IMR-90 (cell line): ENCODE data around the gene ATF5. TPM values are rescaled to one million over a fixed set of nuclear protein-coding genes. Genes with fewer than 3 reads are reported as not detected.

ENCODE experiments used
- ATAC-seq: fragments of 200-7000 bp; cut with Tn5 transposase; 2 replicates; pipeline ENCODE4 v1.9.1; 2020; ENCODE audit warnings: low read depth, mild to moderate bottlenecking, moderate library complexity
- BruUV-seq: library from RNA; stranded (reverse); fragments of 400-500 nt; replicated peaks from 2 replicates; lab custom pipeline; 2021; lab: Mats Ljungman, UMichigan
- CTCF ChIA-PET: fragments of 300-600 bp; formaldehyde crosslinking; extraction: SDS; loops from one replicate; lab custom pipeline; 2021; ENCODE audit warnings: antibody characterized with exemption; lab: Yijun Ruan, JAX
- POLR2A ChIA-PET: fragments of 300-600 bp; sonication (Branson Sonifier 250); formaldehyde crosslinking; loops from one replicate; lab custom pipeline; 2022; ENCODE audit warnings: antibody characterized with exemption; ENCODE audit not compliant: unreplicated experiment; lab: Charles Lee
- DNase-seq: peaks from one replicate; pipeline ENCODE4 v3.0.0; 2013
- H2AFZ ChIP-seq: replicated peaks from 2 replicates; pipeline ENCODE3; 2013; ENCODE audit warnings: low read length, mild to moderate bottlenecking; ENCODE audit not compliant: poor library complexity
- H2AK5ac ChIP-seq: 2 replicates; pipeline ENCODE4 v1.6.1; 2013; ENCODE audit warnings: low read depth, low read length, inconsistent platforms
- H2AK9ac ChIP-seq: replicated peaks from 2 replicates; pipeline ENCODE3; 2013; ENCODE audit warnings: mild to moderate bottlenecking, low read depth, low read length, moderate library complexity; ENCODE audit not compliant: poor library complexity
- H2BK120ac ChIP-seq: 2 replicates; pipeline ENCODE4 v1.6.1; 2013; ENCODE audit warnings: low read depth, low read length, inconsistent platforms
- H2BK15ac ChIP-seq: 3 replicates; pipeline ENCODE4 v1.6.1; 2013; ENCODE audit warnings: low read depth, low read length, inconsistent platforms
- H2BK20ac ChIP-seq: 2 replicates; pipeline ENCODE4 v1.6.1; 2013; ENCODE audit warnings: low read depth, mild to moderate bottlenecking, inconsistent platforms, low read length, moderate library complexity
- H2BK5ac ChIP-seq: 2 replicates; pipeline ENCODE4 v1.6.1; 2013; ENCODE audit warnings: mild to moderate bottlenecking, low read depth, low read length, inconsistent platforms; ENCODE audit not compliant: poor library complexity, severe bottlenecking
- H3K14ac ChIP-seq: replicated peaks from 2 replicates; pipeline ENCODE4 v1.6.1; 2013; ENCODE audit warnings: low read depth, low read length, inconsistent platforms
- H3K18ac ChIP-seq: 2 replicates; pipeline ENCODE4 v1.6.1; 2013; ENCODE audit warnings: low read depth, low read length, control low read depth
- H3K23ac ChIP-seq: 2 replicates; pipeline ENCODE4 v1.6.1; 2013; ENCODE audit warnings: low read depth, low read length, inconsistent platforms
- H3K27ac ChIP-seq: 2 replicates; pipeline ENCODE4 v1.5.1; 2013; ENCODE audit warnings: mild to moderate bottlenecking, control low read depth, low read length; ENCODE audit not compliant: insufficient read depth
- H3K27me3 ChIP-seq: 2 replicates; pipeline ENCODE4 v1.6.1; 2013; ENCODE audit warnings: low read length; ENCODE audit not compliant: control insufficient read depth, insufficient read depth
- H3K36me3 ChIP-seq: 2 replicates; pipeline ENCODE4 v1.6.1; 2013; ENCODE audit warnings: low read length, mixed read lengths; ENCODE audit not compliant: control insufficient read depth, insufficient read depth
- H3K4ac ChIP-seq: 2 replicates; pipeline ENCODE4 v1.6.1; 2013; ENCODE audit warnings: low read depth, low read length, inconsistent platforms
- H3K4me1 ChIP-seq: 2 replicates; pipeline ENCODE4 v1.6.1; 2013; ENCODE audit warnings: low read length, mixed read lengths; ENCODE audit not compliant: control insufficient read depth, insufficient read depth
- H3K4me2 ChIP-seq: 2 replicates; pipeline ENCODE4 v1.6.1; 2013; ENCODE audit warnings: low read depth, mild to moderate bottlenecking, control low read depth, low read length, moderate library complexity
- H3K4me3 ChIP-seq: 2 replicates; pipeline ENCODE4 v1.5.1; 2013; ENCODE audit warnings: low read depth, mild to moderate bottlenecking, control low read depth, low read length, moderate library complexity; ENCODE audit not compliant: insufficient read depth
- H3K56ac ChIP-seq: 2 replicates; pipeline ENCODE4 v1.6.1; 2013; ENCODE audit warnings: low read length, inconsistent platforms; ENCODE audit not compliant: insufficient read depth; ENCODE audit errors: extremely low read depth
- H3K79me1 ChIP-seq, 2 experiments: 2 replicates each; pipeline ENCODE4 v1.6.1; 2013; ENCODE audit warnings: low read length in 2 of 2, inconsistent platforms in 1 of 2, low read depth in 1 of 2
- H3K9ac ChIP-seq: 2 replicates; pipeline ENCODE4 v1.6.1; 2013; ENCODE audit warnings: low read depth, low read length, control low read depth
- H3K9me1 ChIP-seq: 2 replicates; pipeline ENCODE4 v1.6.1; 2013; ENCODE audit warnings: low read length, inconsistent platforms; ENCODE audit not compliant: insufficient read depth
- H3K9me3 ChIP-seq: 2 replicates; pipeline ENCODE4 v1.6.1; 2013; ENCODE audit warnings: low read length; ENCODE audit not compliant: control insufficient read depth, insufficient read depth
- H4K20me1 ChIP-seq: 2 replicates; pipeline ENCODE4 v1.6.1; 2013; ENCODE audit warnings: low read length, inconsistent platforms; ENCODE audit not compliant: insufficient read depth
- H4K5ac ChIP-seq: 2 replicates; pipeline ENCODE4 v1.6.1; 2013; ENCODE audit warnings: mild to moderate bottlenecking, low read depth, low read length, control low read depth
- H4K8ac ChIP-seq, 2 experiments: 2 replicates each; pipeline ENCODE4 v1.6.1; 2013; ENCODE audit warnings: low read depth in 2 of 2, low read length in 2 of 2, control low read depth in 1 of 2, inconsistent platforms in 1 of 2
- H4K91ac ChIP-seq: 2 replicates; pipeline ENCODE4 v1.6.1; 2013; ENCODE audit warnings: low read depth, low read length, inconsistent platforms; ENCODE audit not compliant: insufficient read depth
- BHLHE40 ChIP-seq: fragments of 150-350 bp; IDR thresholded peaks from 2 replicates; pipeline ENCODE4 v1.6.1; 2016; ENCODE audit warnings: mild to moderate bottlenecking, low read depth, low read length
- CEBPB ChIP-seq: IDR thresholded peaks from 2 replicates; pipeline ENCODE4 v1.6.1; 2012; ENCODE audit warnings: low read depth, low read length, improper control_type of control experiment
- CHD1 ChIP-seq: IDR thresholded peaks from 2 replicates; pipeline ENCODE4 v1.6.1; 2012; ENCODE audit warnings: low read depth, low read length, improper control_type of control experiment
- CTCF ChIP-seq: conservative IDR thresholded peaks from 2 replicates; pipeline ENCODE4 v1.5.1; 2012; ENCODE audit warnings: mild to moderate bottlenecking, low read depth, low read length, improper control_type of control experiment
- ELK1 ChIP-seq: fragments of 150-350 bp; IDR thresholded peaks from 2 replicates; pipeline ENCODE4 v1.6.1; 2016; ENCODE audit warnings: low read depth, mild to moderate bottlenecking, low read length, moderate library complexity, borderline replicate concordance
- FOS ChIP-seq: fragments of 150-350 bp; IDR thresholded peaks from 2 replicates; pipeline ENCODE4 v1.6.1; 2016; ENCODE audit warnings: low read depth, low read length
- MAFK ChIP-seq: IDR thresholded peaks from 2 replicates; pipeline ENCODE4 v1.6.1; 2012; ENCODE audit warnings: low read depth, low read length, improper control_type of control experiment
- MAZ ChIP-seq: IDR thresholded peaks from 2 replicates; pipeline ENCODE4 v1.6.1; 2012; ENCODE audit warnings: low read depth, mild to moderate bottlenecking, low read length, improper control_type of control experiment, moderate library complexity, borderline replicate concordance
- NFE2L2 ChIP-seq: fragments of 150-350 bp; IDR thresholded peaks from 2 replicates; pipeline ENCODE4 v1.6.1; 2016; ENCODE audit warnings: low read depth, mild to moderate bottlenecking, low read length
- POLR2A ChIP-seq: IDR thresholded peaks from 2 replicates; pipeline ENCODE4 v1.6.1; 2012; ENCODE audit warnings: mild to moderate bottlenecking, low read depth, low read length
- RAD21 ChIP-seq: IDR thresholded peaks from 2 replicates; pipeline ENCODE4 v1.6.1; 2012; ENCODE audit warnings: low read length, improper control_type of control experiment
- RCOR1 ChIP-seq: IDR thresholded peaks from 2 replicates; pipeline ENCODE4 v1.6.1; 2012; ENCODE audit warnings: mild to moderate bottlenecking, low read length, improper control_type of control experiment; ENCODE audit not compliant: insufficient replicate concordance
- RFX5 ChIP-seq: IDR thresholded peaks from 2 replicates; pipeline ENCODE4 v1.8.0; 2012; ENCODE audit warnings: low read depth, mild to moderate bottlenecking, low read length, moderate library complexity
- SMC3 ChIP-seq: fragments of 150-350 bp; IDR thresholded peaks from 2 replicates; pipeline ENCODE4 v1.6.1; 2016; ENCODE audit warnings: low read depth, mild to moderate bottlenecking, antibody characterized with exemption, low read length, moderate library complexity
- USF2 ChIP-seq: fragments of 150-350 bp; IDR thresholded peaks from 2 replicates; pipeline ENCODE4 v1.6.1; 2017; ENCODE audit warnings: mild to moderate bottlenecking, antibody characterized with exemption, low read length, low read depth
- whole genome bisulfite sequencing, 2 experiments: methylation state at CpG; one replicate each; pipeline versions ENCODE4 v1.1.5 to v1.1.7; 2013; ENCODE audit warnings: missing lambda C conversion rate in 2 of 2; ENCODE audit not compliant: insufficient read length in 1 of 2; ENCODE audit errors: extremely low coverage in 2 of 2; 5-methylcytosine and 5-hydroxymethylcytosine counted together
- dilution Hi-C: fragments of 300-500 bp; cut with HindIII; formaldehyde crosslinking; loops from one replicate; pipeline ENCODE4 v1.14.3; 2018; ENCODE audit warnings: low sequenced_read_pairs; ENCODE audit not compliant: unreplicated experiment
- in situ Hi-C: fragments of 300-500 bp; cut with MboI; formaldehyde crosslinking; loops from 3 replicates; pipeline ENCODE4 v1.14.3; 2019; ENCODE audit warnings: low sequenced_read_pairs, inconsistent platforms, mixed read lengths
- intact Hi-C: fragments of 100-400 bp; cut with micrococcal nuclease; formaldehyde crosslinking; loops from 2 replicates; pipeline ENCODE4 v1.10.0; 2022
- polyA plus RNA-seq, 3 experiments: library from polyadenylated mRNA; depleted of rRNA; stranded (reverse); fragments of >200 nt; gene quantifications; 2 replicates each; pipeline ENCODE4 v1.2.3, GENCODE V29; 2012; ENCODE audit warnings: low replicate concordance in 1 of 3
- total RNA-seq: library from RNA; depleted of rRNA; stranded (reverse); fragments of >200 nt; gene quantifications from 2 replicates; pipeline ENCODE4 v1.2.3, GENCODE V29; 2012

Gene ATF5
- total and polyA plus RNA-seq, 2 of the 4 experiments (the other 2 are of a cell fraction), result 2.7 to 15.7 TPM

- dilution Hi-C loops, result no loop called here
- intact Hi-C loops, result no loop called here
- no peak overlapping the region for H2BK15ac ChIP-seq
- H3K9me1 ChIP-seq, result peaks cover 15% of the 10 kb centered on the region
- no peak overlapping the region for H4K91ac ChIP-seq
- ATAC-seq (no peak), DNase-seq (no peak)
- H3K4me2 ChIP-seq, result no peak overlapping the region
- no peak overlapping the region for H3K23ac ChIP-seq
- no peak overlapping the region for H2AFZ ChIP-seq
- ChIA-PET CTCF (no interaction called here), POLR2A (no interaction called here)
- no peak overlapping the region for H2AK9ac ChIP-seq
- in situ Hi-C loops, result no loop called here
- H3K27ac ChIP-seq, result no peak overlapping the region
- no peak overlapping the region for H2BK5ac ChIP-seq
- H2AK5ac ChIP-seq, result no peak overlapping the region
- no peak overlapping the region for H3K14ac ChIP-seq
- TF ChIP-seq CEBPB, result no peak
- TF ChIP-seq USF2, result no peak
- TF ChIP-seq NFE2L2, result no peak
- TF ChIP-seq RAD21, result no peak
- TF ChIP-seq CTCF, result no peak
- TF ChIP-seq BHLHE40, result no peak
- no peak for TF ChIP-seq RFX5
- no peak for TF ChIP-seq RCOR1
- no peak for TF ChIP-seq POLR2A
- no peak for TF ChIP-seq MAFK
- no peak for TF ChIP-seq CHD1
- no peak for TF ChIP-seq FOS
- no peak for TF ChIP-seq ELK1
- no peak for TF ChIP-seq SMC3
- TF ChIP-seq MAZ, result no peak
- H3K18ac ChIP-seq, result no peak overlapping the region
- no peaks in the 10 kb centered on the region for H3K9me3 ChIP-seq
- H3K27me3 ChIP-seq, result no peaks in the 10 kb centered on the region
- no peak overlapping the region for H3K9ac ChIP-seq
- peaks cover 43% of the 10 kb centered on the region for H4K20me1 ChIP-seq
- H3K79me1 ChIP-seq, result peaks cover 32 to 82% of the 10 kb centered on the region in 2 experiments
- 87% methylated on average over 4 of the region's 21 CpGs; no CpG with 5 or more reads in 1 of the 2 experiments for WGBS, 2 experiments
- H3K4ac ChIP-seq, result no peak overlapping the region
- no peak overlapping the region for H2BK20ac ChIP-seq
- H4K5ac ChIP-seq, result no peak overlapping the region
- no peak overlapping the region for H3K4me3 ChIP-seq
- H3K4me1 ChIP-seq, result peaks cover 8% of the 10 kb centered on the region
- H4K8ac ChIP-seq, result no peak overlapping the region
- no peak overlapping the region for H2BK120ac ChIP-seq
- no peak overlapping the region for H3K56ac ChIP-seq
- H3K36me3 ChIP-seq, result peaks cover 50% of the 10 kb centered on the region
- BruUV-seq, result no TSS peak
Observed at GRCh38 chr19:49916839-49917733, 11.9 kb upstream of the ATF5 start.
